K562 (cell line): Measurements from ENCODE around the gene ELMO1. TPM values are rescaled to one million over a fixed set of nuclear protein-coding genes. Genes with fewer than 3 reads are reported as not detected.

ENCODE experiments used
- ATF7 ChIP-seq: fragments of 450-650 bp; IDR thresholded peaks from 2 replicates; pipeline ENCODE4 v1.7.1; 2014; ENCODE audit warnings: mild to moderate bottlenecking, moderate library complexity
- BRCA1 ChIP-seq, 2 experiments: fragments of 450-650 bp in 1 of 2; sonication (generic) in 1 of 2; formaldehyde crosslinking in 1 of 2; IDR thresholded peaks; 2 replicates each; pipeline versions ENCODE4 v1.5.0 to v1.6.1; 2017 to 2020; ENCODE audit warnings: mild to moderate bottlenecking in 1 of 2, missing genetic modification reagents in 1 of 2
- CCAR2 ChIP-seq: fragments of 200-400 bp; formaldehyde crosslinking; IDR thresholded peaks from 2 replicates; pipeline ENCODE4 v1.6.1; 2017; ENCODE audit warnings: mild to moderate bottlenecking, low read depth, low read length
- ESRRB ChIP-seq: fragments of 250-450 bp; sonication (Bioruptor Pico); IDR thresholded peaks from 2 replicates; pipeline ENCODE4 v1.5.0; 2020; ENCODE audit warnings: mild to moderate bottlenecking, moderate library complexity, borderline replicate concordance
- ETV6 ChIP-seq, 3 experiments: fragments of 150-350 bp in 1 of 3; sonication (generic) in 1 of 3; formaldehyde crosslinking in 1 of 3; IDR thresholded peaks; 2 replicates each; pipeline versions ENCODE4 v1.6.1 to v1.8.0; 2014 to 2022; ENCODE audit warnings: borderline replicate concordance in 2 of 3, low read depth in 2 of 3, antibody characterized with exemption in 1 of 3, low read length in 1 of 3, mild to moderate bottlenecking in 1 of 3, missing genetic modification reagents in 1 of 3
- FOXP1 ChIP-seq: sonication (generic); formaldehyde crosslinking; IDR thresholded peaks from 2 replicates; pipeline ENCODE4 v1.8.0; 2022; ENCODE audit warnings: mild to moderate bottlenecking, missing genetic modification reagents
- HDAC6 ChIP-seq: IDR thresholded peaks from 2 replicates; pipeline ENCODE4 v1.6.1; 2012; ENCODE audit warnings: low read depth, mild to moderate bottlenecking, control low read depth, inconsistent platforms, low read length, moderate library complexity
- HNRNPUL1 ChIP-seq: fragments of 200-400 bp; formaldehyde crosslinking; IDR thresholded peaks from 2 replicates; pipeline ENCODE4 v1.6.1; 2017; ENCODE audit warnings: low read length
- NR2F6 ChIP-seq: fragments of 450-650 bp; formaldehyde crosslinking; IDR thresholded peaks from 2 replicates; pipeline ENCODE4 v1.4.0; 2020; ENCODE audit warnings: mild to moderate bottlenecking
- NR4A1 ChIP-seq, 2 experiments: fragments of 250-450 bp in 1 of 2; fragments of 450-650 bp in 1 of 2; sonication (Bioruptor Pico) in 1 of 2; IDR thresholded peaks; 2 replicates each; pipeline versions ENCODE4 v1.4.0 to v1.6.1; 2016 to 2020; ENCODE audit warnings: mild to moderate bottlenecking in 2 of 2, missing compliant biosample characterization in 1 of 2, missing genetic modification characterization in 1 of 2, moderate library complexity in 1 of 2
- PCBP2 ChIP-seq: fragments of 200-400 bp; formaldehyde crosslinking; IDR thresholded peaks from 2 replicates; pipeline ENCODE4 v1.6.1; 2018; ENCODE audit warnings: low read length, low read depth, mild to moderate bottlenecking, moderate library complexity; ENCODE audit not compliant: poor library complexity, severe bottlenecking
- POLR2A ChIP-seq: fragments of 450-650 bp; conservative IDR thresholded peaks from 2 replicates; pipeline ENCODE4 v1.6.1; 2016
- SRSF3 ChIP-seq: fragments of 200-400 bp; formaldehyde crosslinking; IDR thresholded peaks from 2 replicates; pipeline ENCODE4 v1.6.1; 2016; ENCODE audit warnings: mild to moderate bottlenecking, low read length, moderate library complexity; ENCODE audit not compliant: insufficient read depth
- SUPT5H ChIP-seq: fragments of 450-650 bp; IDR thresholded peaks from 2 replicates; pipeline ENCODE4 v1.6.1; 2016
- TCFL5 ChIP-seq: fragments of 250-450 bp; sonication (Bioruptor Pico); conservative IDR thresholded peaks from 2 replicates; pipeline ENCODE4 v1.6.1; 2021; ENCODE audit warnings: mild to moderate bottlenecking, moderate library complexity, matching md5 sums
- ZC3H4 ChIP-seq: sonication (generic); formaldehyde crosslinking; IDR thresholded peaks from 2 replicates; pipeline ENCODE4 v1.9.0; 2021; ENCODE audit warnings: missing genetic modification reagents, borderline replicate concordance
- ZFP1 ChIP-seq: fragments of 450-650 bp; formaldehyde crosslinking; IDR thresholded peaks from 2 replicates; pipeline ENCODE4 v1.4.0; 2020; ENCODE audit warnings: mild to moderate bottlenecking, mixed read lengths
- ZFPM2 ChIP-seq: fragments of 250-450 bp; sonication (Bioruptor Pico); IDR thresholded peaks from 2 replicates; pipeline ENCODE4 v1.5.1; 2022; ENCODE audit warnings: mild to moderate bottlenecking
- ZNF197 ChIP-seq: fragments of 200-800 bp; sonication (Bioruptor generic); IDR thresholded peaks from 2 replicates; pipeline ENCODE4 v1.6.1; 2016; ENCODE audit warnings: low read depth, missing genetic modification characterization, missing compliant biosample characterization
- polyA plus RNA-seq, 8 experiments: library from polyadenylated mRNA; depleted of rRNA in 4 of 8; stranded (reverse) in 5 of 8; unstranded in 3 of 8; fragments of >200 nt; fragmentation: Nextera tagmentation in 2 of 8; fragmentation: Illumina TruSeq in 1 of 8; extraction: Ambion mirVana in 2 of 8; extraction: Trizol in 1 of 8; gene quantifications; 2 replicates each; pipeline versions ENCODE4 v1.2.1 to v1.2.3, GENCODE V29; 2011 to 2014; ENCODE audit warnings: inconsistent platforms in 1 of 8, missing spikeins in 1 of 8
- total RNA-seq, 7 experiments: library from RNA; depleted of rRNA in 6 of 7; stranded (reverse); fragments of >200 nt in 6 of 7; fragmentation: Illumina TruSeq in 2 of 7; extraction: Trizol in 2 of 7; gene quantifications; 2 replicates each; pipeline versions ENCODE4 v1.2.1 to v1.2.3, GENCODE V29; 2011 to 2021; ENCODE audit warnings: low replicate concordance in 1 of 7
- TF ChIP-seq, protein P1 (sequence below): fragments of 450-650 bp; IDR thresholded peaks from 2 replicates; pipeline ENCODE4 v1.6.1; 2017; ENCODE audit warnings: antibody characterized with exemption
- TF ChIP-seq, protein P2 (sequence below): sonication (generic); formaldehyde crosslinking; IDR thresholded peaks from 2 replicates; pipeline ENCODE4 v1.8.0; 2022; ENCODE audit warnings: mild to moderate bottlenecking, missing genetic modification reagents
- TF ChIP-seq, protein P3 (sequence below): conservative IDR thresholded peaks from 2 replicates; pipeline ENCODE4 v1.6.1; 2011; ENCODE audit warnings: low read depth, mild to moderate bottlenecking, low read length; ENCODE audit not compliant: control insufficient read depth
- TF ChIP-seq, protein P4 (sequence below): fragments of 450-650 bp; formaldehyde crosslinking; IDR thresholded peaks from 2 replicates; pipeline ENCODE4 v1.4.0; 2022; ENCODE audit warnings: mild to moderate bottlenecking, moderate library complexity
- TF ChIP-seq, protein P5 (sequence below): IDR thresholded peaks from 2 replicates; pipeline ENCODE4 v1.6.1; 2011; ENCODE audit not compliant: insufficient read length; ENCODE audit errors: extremely low read depth

ELMO1 gene
- total and polyA plus RNA-seq, 9 of the 15 experiments (the other 6 are each of a cell fraction or from before 2014, with no cell fraction given): 0.36 to 7.2 (median 3.6) TPM

DNA sequence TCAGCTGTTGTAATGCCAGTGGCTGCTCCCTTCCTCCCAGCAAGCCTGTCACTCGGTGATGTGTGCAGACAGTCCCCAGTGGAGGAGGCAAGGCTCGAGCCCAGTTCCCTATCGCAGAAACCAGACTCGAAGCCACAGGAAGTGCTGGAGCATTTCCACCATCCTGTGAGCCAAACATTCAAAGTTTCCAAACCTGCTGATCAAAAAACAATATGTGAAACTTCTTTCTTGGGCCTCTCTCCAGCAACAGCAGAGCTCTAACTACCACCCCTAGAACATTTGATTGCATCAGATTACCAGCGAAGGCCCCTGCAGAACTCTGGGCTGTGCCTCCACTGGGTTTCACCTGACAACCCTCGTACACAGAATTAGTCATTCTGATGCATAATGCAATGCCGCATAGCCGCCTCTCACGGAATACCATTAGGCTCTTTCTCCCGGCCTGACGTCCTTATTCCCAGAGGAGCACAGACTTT lies 94.0 kb downstream of the ELMO1 start (continued):
- TF ChIP-seq ZFP1 (CRISPR knock-in tag) (no peak), PCBP2 (no peak), ATF7 (peak; percentile 56; the same call in 1 of the 2 replicates), HNRNPUL1 (no peak), HDAC6 (no peak), ZNF197 (no peak; the same call in 1 of the 2 replicates), SUPT5H (no peak), TCFL5 (CRISPR knock-in tag) (no peak), CCAR2 (no peak), NR4A1 (CRISPR knock-in tag; IDR thresholded peaks at IDR 0.05) (no peak), NR4A1 (tag; IDR thresholded peaks at IDR 0.05) (no peak), POLR2A (no peak), ETV6 (IDR thresholded peaks at IDR 0.05; ENCODE audit: borderline replicate concordance in 1 of 2, low read depth in 2 of 2, low read length in 1 of 2) (no peak), ETV6 (CRISPR knock-in tag; IDR thresholded peaks at IDR 0.05; ENCODE audit: borderline replicate concordance) (no peak), SRSF3 (no peak), ESRRB (no peak), FOXP1 (CRISPR knock-in tag) (no peak), BRCA1 (IDR thresholded peaks at IDR 0.05) (no peak), BRCA1 (CRISPR knock-in tag; IDR thresholded peaks at IDR 0.05) (no peak), NR2F6 (CRISPR knock-in tag) (no peak), ZC3H4 (CRISPR knock-in tag) (no peak), ZFPM2 (CRISPR knock-in tag) (no peak)
- TF ChIP-seq, protein P1, sequence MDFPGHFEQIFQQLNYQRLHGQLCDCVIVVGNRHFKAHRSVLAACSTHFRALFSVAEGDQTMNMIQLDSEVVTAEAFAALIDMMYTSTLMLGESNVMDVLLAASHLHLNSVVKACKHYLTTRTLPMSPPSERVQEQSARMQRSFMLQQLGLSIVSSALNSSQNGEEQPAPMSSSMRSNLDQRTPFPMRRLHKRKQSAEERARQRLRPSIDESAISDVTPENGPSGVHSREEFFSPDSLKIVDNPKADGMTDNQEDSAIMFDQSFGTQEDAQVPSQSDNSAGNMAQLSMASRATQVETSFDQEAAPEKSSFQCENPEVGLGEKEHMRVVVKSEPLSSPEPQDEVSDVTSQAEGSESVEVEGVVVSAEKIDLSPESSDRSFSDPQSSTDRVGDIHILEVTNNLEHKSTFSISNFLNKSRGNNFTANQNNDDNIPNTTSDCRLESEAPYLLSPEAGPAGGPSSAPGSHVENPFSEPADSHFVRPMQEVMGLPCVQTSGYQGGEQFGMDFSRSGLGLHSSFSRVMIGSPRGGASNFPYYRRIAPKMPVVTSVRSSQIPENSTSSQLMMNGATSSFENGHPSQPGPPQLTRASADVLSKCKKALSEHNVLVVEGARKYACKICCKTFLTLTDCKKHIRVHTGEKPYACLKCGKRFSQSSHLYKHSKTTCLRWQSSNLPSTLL: no peak
- TF ChIP-seq, protein P2, sequence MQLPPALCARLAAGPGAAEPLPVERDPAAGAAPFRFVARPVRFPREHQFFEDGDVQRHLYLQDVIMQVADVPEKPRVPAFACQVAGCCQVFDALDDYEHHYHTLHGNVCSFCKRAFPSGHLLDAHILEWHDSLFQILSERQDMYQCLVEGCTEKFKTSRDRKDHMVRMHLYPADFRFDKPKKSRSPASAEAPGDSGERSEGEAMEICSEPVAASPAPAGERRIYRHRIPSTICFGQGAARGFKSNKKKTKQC (CRISPR knock-in tag): no peak
- TF ChIP-seq, protein P3, sequence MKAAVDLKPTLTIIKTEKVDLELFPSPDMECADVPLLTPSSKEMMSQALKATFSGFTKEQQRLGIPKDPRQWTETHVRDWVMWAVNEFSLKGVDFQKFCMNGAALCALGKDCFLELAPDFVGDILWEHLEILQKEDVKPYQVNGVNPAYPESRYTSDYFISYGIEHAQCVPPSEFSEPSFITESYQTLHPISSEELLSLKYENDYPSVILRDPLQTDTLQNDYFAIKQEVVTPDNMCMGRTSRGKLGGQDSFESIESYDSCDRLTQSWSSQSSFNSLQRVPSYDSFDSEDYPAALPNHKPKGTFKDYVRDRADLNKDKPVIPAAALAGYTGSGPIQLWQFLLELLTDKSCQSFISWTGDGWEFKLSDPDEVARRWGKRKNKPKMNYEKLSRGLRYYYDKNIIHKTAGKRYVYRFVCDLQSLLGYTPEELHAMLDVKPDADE: 0 out of 2 replicates have a peak, but pooled peaks have one; percentile 26
- TF ChIP-seq, protein P4, sequence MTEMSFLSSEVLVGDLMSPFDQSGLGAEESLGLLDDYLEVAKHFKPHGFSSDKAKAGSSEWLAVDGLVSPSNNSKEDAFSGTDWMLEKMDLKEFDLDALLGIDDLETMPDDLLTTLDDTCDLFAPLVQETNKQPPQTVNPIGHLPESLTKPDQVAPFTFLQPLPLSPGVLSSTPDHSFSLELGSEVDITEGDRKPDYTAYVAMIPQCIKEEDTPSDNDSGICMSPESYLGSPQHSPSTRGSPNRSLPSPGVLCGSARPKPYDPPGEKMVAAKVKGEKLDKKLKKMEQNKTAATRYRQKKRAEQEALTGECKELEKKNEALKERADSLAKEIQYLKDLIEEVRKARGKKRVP (CRISPR knock-in tag): peak; percentile 85
- TF ChIP-seq, protein P5, sequence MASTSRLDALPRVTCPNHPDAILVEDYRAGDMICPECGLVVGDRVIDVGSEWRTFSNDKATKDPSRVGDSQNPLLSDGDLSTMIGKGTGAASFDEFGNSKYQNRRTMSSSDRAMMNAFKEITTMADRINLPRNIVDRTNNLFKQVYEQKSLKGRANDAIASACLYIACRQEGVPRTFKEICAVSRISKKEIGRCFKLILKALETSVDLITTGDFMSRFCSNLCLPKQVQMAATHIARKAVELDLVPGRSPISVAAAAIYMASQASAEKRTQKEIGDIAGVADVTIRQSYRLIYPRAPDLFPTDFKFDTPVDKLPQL: no peak
